ENCODE results near the gene KLK5. TPM values are rescaled to one million over a fixed set of nuclear protein-coding genes. Genes with fewer than 3 reads are reported as not detected.

The KLK5 gene
- total RNA-seq, 1 donor from 2014 or later: not detected

- DNase-seq (ENCODE audit: low read depth, low spot score): no peak
These were observed 16.5 kb upstream of the KLK5 start, which contains the start of gene KLK6 for GRCh38 chr19:50969413-50969760. Gene KLK6 (minus strand): TSS chr19:50969591. CDS start chr19:50968104, 1,487 bp downstream.

- DNase-seq (ENCODE audit: low read depth, low spot score): no peak
These were observed 16.0 kb upstream of the KLK5 start for GRCh38 chr19:50968716-50969412.

- no peak for DNase-seq (ENCODE audit: low read depth, low spot score)
These were observed 15.3 kb upstream of the KLK5 start for GRCh38 chr19:50967929-50968715.

GRCh38 chr19:50964266-50964665 lies 11.4 kb upstream of the KLK5 start:
- DNase-seq (ENCODE audit: low read depth, low spot score): no peak

GRCh38 chr19:50963381-50963780 lies 10.5 kb upstream of the KLK5 start:
- no peak for DNase-seq (ENCODE audit: low read depth, low spot score)

- no peak for DNase-seq (ENCODE audit: low read depth, low spot score)
These were observed 9.4 kb upstream of the KLK5 start for GRCh38 chr19:50962245-50962644.

- no peak for DNase-seq (ENCODE audit: low read depth, low spot score)
These were observed 7.1 kb upstream of the KLK5 start for GRCh38 chr19:50959731-50960500.

DNA sequence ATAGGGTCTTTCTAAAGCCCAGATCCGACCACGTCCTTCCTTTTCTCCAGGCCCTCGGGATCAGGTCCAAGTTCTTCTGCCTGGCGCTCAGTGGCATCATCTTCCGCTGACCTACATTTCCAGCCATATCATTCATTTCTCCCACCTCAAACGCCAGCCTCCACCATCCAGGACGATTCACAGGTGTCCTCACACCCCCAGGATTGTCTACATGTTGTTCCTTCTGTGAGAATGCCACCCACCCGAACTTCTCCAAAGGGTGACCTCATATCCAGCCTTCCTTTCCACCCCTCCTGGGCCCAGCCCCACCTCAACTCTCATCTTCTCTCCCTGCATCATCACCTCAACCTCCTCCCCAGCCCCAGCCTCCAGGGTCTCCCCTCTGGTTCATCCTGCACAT lies 4.7 kb upstream of the KLK5 start:
- DNase-seq (ENCODE audit: low read depth, low spot score): no peak

GRCh38 chr19:50949861-50950260 lies 3.0 kb downstream of the KLK5 start:
- no peak for DNase-seq (ENCODE audit: low read depth, low spot score)

DNA sequence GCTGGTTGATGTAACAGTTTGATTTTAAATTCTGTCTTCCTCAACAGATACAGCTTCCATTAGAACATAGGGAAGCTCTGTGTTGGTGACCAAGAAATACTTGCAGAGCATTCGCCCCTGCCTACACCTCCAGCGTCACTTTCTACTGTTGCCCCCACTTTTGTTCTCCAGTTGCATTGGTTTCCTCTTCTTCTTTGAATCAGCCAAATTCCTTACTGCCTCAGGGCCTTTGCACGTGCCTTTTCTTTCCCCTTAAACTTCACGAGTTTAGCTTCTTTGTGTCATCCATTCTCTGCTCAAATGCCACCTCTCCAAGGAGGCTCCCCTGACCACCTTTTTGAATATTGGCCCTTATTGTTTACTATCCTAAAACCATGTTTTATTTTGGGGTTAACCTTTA lies 5.7 kb downstream of the KLK5 start:
- no peak for DNase-seq (ENCODE audit: low read depth, low spot score)

DNA sequence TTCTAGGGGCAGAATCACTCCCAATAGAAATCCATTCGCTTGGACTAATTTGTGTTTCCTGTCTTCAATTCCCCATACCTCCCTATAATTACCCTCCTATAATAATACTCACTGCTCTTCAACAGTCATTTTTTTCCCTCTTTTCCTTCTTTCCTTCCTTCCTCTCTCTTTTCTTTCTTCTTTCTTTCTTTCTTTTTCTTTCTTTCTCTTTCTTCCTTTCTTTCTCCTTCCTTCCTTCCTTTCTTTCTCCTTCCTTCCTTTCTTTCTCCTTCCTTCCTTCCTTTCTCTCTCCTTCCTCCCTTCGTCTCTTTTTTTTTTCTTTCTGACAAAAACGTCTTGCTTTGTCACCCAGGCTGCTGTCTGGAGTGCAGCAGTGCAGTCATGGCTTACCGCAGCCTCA lies 8.0 kb downstream of the KLK5 start:
- no peak for DNase-seq (ENCODE audit: low read depth, low spot score)

DNA sequence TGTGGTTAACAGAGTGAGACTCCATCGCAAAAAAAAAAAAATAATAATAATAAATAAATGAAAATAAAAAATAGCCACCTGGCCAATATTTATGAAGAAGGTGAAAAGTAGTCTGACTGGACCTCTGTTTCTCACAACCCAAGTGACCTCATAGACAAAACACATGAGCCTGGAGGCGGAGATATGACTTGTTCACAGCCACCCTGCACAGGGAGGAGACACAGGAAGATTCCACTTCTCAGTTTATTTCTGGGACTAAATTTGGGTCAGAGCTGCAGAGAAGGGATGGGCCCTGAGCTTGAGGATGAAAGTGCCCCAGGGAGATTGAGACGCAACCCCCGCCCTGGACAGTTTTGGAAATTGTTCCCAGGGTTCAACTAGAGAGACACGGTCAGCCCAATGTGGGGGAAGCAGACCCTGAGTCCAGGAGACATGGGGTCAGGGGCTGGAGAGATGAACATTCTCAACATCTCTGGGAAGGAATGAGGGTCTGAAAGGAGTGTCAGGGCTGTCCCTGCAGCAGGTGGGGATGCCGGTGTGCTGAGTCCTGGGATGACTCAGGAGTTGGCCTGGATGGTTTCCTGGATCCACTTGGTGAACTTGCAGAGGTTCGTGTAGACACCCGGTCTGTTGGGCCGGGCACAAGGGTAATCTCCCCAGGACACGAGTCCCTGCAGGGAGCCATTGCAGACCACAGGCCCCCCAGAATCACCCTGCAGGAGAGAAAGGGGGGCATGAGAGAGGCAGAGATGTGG lies 9.6 kb downstream of the KLK5 start:
- DNase-seq (ENCODE audit: low read depth, low spot score): no peak

- DNase-seq (ENCODE audit: low read depth, low spot score): no peak
These were observed 13.2 kb downstream of the KLK5 start for GRCh38 chr19:50939596-50939995.

- DNase-seq (ENCODE audit: low read depth, low spot score): no peak
These were observed 19.2 kb downstream of the KLK5 start for GRCh38 chr19:50933640-50934039.

- no peak for DNase-seq (ENCODE audit: low read depth, low spot score)
These were observed 20.2 kb downstream of the KLK5 start for GRCh38 chr19:50932690-50933083.

- DNase-seq (ENCODE audit: low read depth, low spot score): no peak
These were observed 20.7 kb downstream of the KLK5 start for GRCh38 chr19:50932018-50932689.

DNA sequence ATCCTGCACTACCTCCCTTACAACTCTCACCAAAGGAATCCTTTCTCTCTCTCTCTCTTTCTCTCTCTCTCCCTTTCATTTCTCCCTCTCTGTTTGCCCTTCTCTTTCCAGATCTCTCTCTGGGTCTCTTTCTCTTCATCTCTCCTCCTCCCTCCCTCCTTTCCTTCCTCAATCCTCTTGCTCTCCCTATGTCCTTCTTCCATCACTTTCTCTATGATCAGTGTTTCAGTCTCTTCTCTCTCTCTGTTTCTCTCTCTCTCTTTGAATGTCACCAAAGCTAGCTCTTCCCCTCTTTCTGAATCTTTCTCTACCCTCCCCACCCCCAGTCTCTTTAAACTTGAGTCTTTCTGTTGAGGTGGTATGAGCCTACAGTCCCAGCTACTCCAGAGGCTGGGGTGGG lies 21.8 kb downstream of the KLK5 start:
- no peak for DNase-seq (ENCODE audit: low read depth, low spot score)

GRCh38 chr19:50928831-50929230 lies 24.0 kb downstream of the KLK5 start:
- no peak for DNase-seq (ENCODE audit: low read depth, low spot score)

- DNase-seq (ENCODE audit: low read depth, low spot score): no peak
These were observed 26.7 kb downstream of the KLK5 start for GRCh38 chr19:50926144-50926543.

DNA sequence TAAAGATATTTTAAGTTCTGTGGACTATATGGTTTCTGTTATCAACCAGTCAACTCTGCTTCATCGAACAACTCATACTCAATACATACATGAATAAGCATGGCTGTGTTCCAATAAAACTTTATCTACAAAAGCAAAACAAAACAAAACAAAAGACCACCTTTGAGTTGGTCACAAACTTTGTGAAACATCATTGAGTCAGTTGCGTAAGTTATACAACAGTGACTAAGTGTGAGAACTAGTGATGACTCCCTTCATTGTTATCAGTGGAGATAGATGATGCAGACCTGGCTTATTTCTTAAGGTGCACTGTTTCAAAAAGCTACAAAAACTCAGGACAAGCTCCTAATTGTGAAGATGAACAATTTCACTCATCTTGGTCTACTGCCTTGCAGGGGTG lies 27.1 kb downstream of the KLK5 start:
- DNase-seq (ENCODE audit: low read depth, low spot score): no peak

DNA sequence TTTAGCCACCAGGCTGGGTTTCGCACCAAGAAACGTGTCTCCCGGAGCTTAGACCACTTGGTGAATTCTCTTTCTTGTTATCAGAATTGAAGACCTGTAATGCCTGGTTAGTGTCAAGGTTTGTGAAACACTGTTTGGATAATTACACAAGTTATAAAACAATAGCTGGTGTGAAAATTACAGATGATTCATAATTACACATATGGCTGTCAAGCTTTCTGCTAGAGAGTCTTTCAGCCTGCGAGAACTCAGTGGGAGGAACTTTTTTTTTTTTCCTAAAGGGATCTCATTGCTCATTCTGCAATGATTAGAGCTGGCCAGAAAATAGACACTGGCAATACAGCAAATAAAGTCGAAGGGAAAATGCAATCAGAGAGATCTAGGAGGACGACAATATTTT lies 28.3 kb downstream of the KLK5 start:
- no peak for DNase-seq (ENCODE audit: low read depth, low spot score)
